HG03432 (cell line): ENCODE measurements around the gene PLXNC1.

ENCODE experiments used
- ATAC-seq: cut with Tn5 transposase; IDR thresholded peaks from one replicate; pipeline ENCODE4 v1.9.1; 2021; ENCODE audit warnings: mild to moderate bottlenecking, moderate library complexity; ENCODE audit not compliant: unreplicated experiment

PLXNC1 gene

GRCh38 chr12:94157181-94157580 lies 8.8 kb downstream of the PLXNC1 start:
- ATAC-seq, result no peak

- ATAC-seq, result peak; percentile 89
Measured at GRCh38 chr12:94157981-94158411, 9.6 kb downstream of the PLXNC1 start.

- ATAC-seq, result no peak
Measured at GRCh38 chr12:94158666-94159065, 10.3 kb downstream of the PLXNC1 start.

- no peak for ATAC-seq
Measured at GRCh38 chr12:94162108-94162507, 13.7 kb downstream of the PLXNC1 start.

GRCh38 chr12:94163850-94164249 lies 15.5 kb downstream of the PLXNC1 start:
- no peak for ATAC-seq

- no peak for ATAC-seq
Measured at GRCh38 chr12:94165138-94165537, 16.8 kb downstream of the PLXNC1 start.

GRCh38 chr12:94165670-94166364 lies 17.4 kb downstream of the PLXNC1 start:
- no peak for ATAC-seq

- ATAC-seq, result no peak
Measured at GRCh38 chr12:94167071-94167755, 18.8 kb downstream of the PLXNC1 start.

- ATAC-seq, result no peak
Measured at GRCh38 chr12:94167756-94168416, 19.5 kb downstream of the PLXNC1 start.

- no peak for ATAC-seq
Measured at GRCh38 chr12:94169495-94169894, 21.1 kb downstream of the PLXNC1 start.

GRCh38 chr12:94169966-94170689 lies 21.8 kb downstream of the PLXNC1 start:
- no peak for ATAC-seq

- no peak for ATAC-seq
Measured at GRCh38 chr12:94170690-94171594, 22.6 kb downstream of the PLXNC1 start.

- ATAC-seq, result no peak
Measured at GRCh38 chr12:94171595-94171930, 23.2 kb downstream of the PLXNC1 start.

- no peak for ATAC-seq
Measured at GRCh38 chr12:94172031-94172430, 23.7 kb downstream of the PLXNC1 start.

- no peak for ATAC-seq
Measured at GRCh38 chr12:94172973-94173372, 24.6 kb downstream of the PLXNC1 start.

GRCh38 chr12:94173660-94174265 lies 25.4 kb downstream of the PLXNC1 start:
- peak; percentile 67 for ATAC-seq

- peak; percentile 32 for ATAC-seq
Measured at GRCh38 chr12:94174576-94174975, 26.2 kb downstream of the PLXNC1 start.

GRCh38 chr12:94175763-94176668 lies 27.6 kb downstream of the PLXNC1 start:
- peak; percentile 36 for ATAC-seq

- no peak for ATAC-seq
Measured at GRCh38 chr12:94178054-94178453, 29.7 kb downstream of the PLXNC1 start.
